GM12878 (cell line): ENCODE data around the gene TMEM214. TPM values are rescaled to one million over a fixed set of nuclear protein-coding genes. Genes with fewer than 3 reads are reported as not detected.

ENCODE experiments used
- BCL3 ChIP-seq: IDR thresholded peaks from 2 replicates; pipeline ENCODE4 v1.6.1; 2011; ENCODE audit warnings: borderline replicate concordance, low read depth, mild to moderate bottlenecking, moderate library complexity, low read length; ENCODE audit not compliant: insufficient read depth, poor library complexity, severe bottlenecking
- BMI1 ChIP-seq: fragments of 450-650 bp; IDR thresholded peaks from 2 replicates; pipeline ENCODE4 v1.6.1; 2016; ENCODE audit warnings: mild to moderate bottlenecking, moderate library complexity, borderline replicate concordance
- CBFB ChIP-seq: IDR thresholded peaks from 2 replicates; pipeline ENCODE4 v1.6.1; 2016; ENCODE audit warnings: antibody characterized with exemption, low read depth
- CHD1 ChIP-seq: IDR thresholded peaks from 2 replicates; pipeline ENCODE4 v1.6.1; 2012; ENCODE audit warnings: low read depth, low read length, improper control_type of control experiment
- ELK1 ChIP-seq: IDR thresholded peaks from 2 replicates; pipeline ENCODE4 v1.6.1; 2012; ENCODE audit warnings: low read depth, low read length, improper control_type of control experiment
- EP300 ChIP-seq, 2 experiments: fragments of 150-350 bp in 1 of 2; IDR thresholded peaks; 2 replicates each; pipeline ENCODE4 v1.6.1; 2011 to 2012; ENCODE audit warnings: low read depth in 2 of 2, low read length in 2 of 2, borderline replicate concordance in 1 of 2, improper control_type of control experiment in 1 of 2, inconsistent platforms in 1 of 2; ENCODE audit not compliant: control insufficient read depth in 1 of 2
- EZH2 ChIP-seq: IDR thresholded peaks from 2 replicates; pipeline ENCODE4 v1.6.1; 2012; ENCODE audit warnings: low read depth, mild to moderate bottlenecking, control low read depth, inconsistent platforms, low read length, borderline replicate concordance; ENCODE audit not compliant: control insufficient read depth
- FOXK2 ChIP-seq: fragments of 450-650 bp; IDR thresholded peaks from 2 replicates; pipeline ENCODE4 v1.6.1; 2017; ENCODE audit warnings: mild to moderate bottlenecking, moderate library complexity
- HCFC1 ChIP-seq: fragments of 150-350 bp; IDR thresholded peaks from 2 replicates; pipeline ENCODE4 v1.6.1; 2014; ENCODE audit warnings: low read length
- IKZF2 ChIP-seq, 2 experiments: fragments of 450-650 bp; IDR thresholded peaks; 2 replicates each; pipeline ENCODE4 v1.6.1; 2017; ENCODE audit warnings: mild to moderate bottlenecking in 2 of 2, moderate library complexity in 2 of 2
- MYB ChIP-seq: fragments of 150-350 bp; IDR thresholded peaks from 2 replicates; pipeline ENCODE4 v1.6.1; 2014; ENCODE audit warnings: mild to moderate bottlenecking, low read depth, low read length, borderline replicate concordance
- MYC ChIP-seq: IDR thresholded peaks from 2 replicates; pipeline ENCODE4 v1.6.1; 2011; ENCODE audit warnings: mild to moderate bottlenecking, low read length, moderate library complexity, inconsistent platforms; ENCODE audit not compliant: insufficient read depth, insufficient replicate concordance, insufficient read length, severe bottlenecking
- NRF1 ChIP-seq: conservative IDR thresholded peaks from 2 replicates; pipeline ENCODE4 v1.6.1; 2011; ENCODE audit warnings: mild to moderate bottlenecking, low read depth, low read length, improper control_type of control experiment
- PBX3 ChIP-seq: IDR thresholded peaks from 2 replicates; pipeline ENCODE4 v1.6.1; 2011; ENCODE audit warnings: mild to moderate bottlenecking, low read depth, low read length, moderate library complexity; ENCODE audit not compliant: insufficient replicate concordance
- PKNOX1 ChIP-seq: fragments of 450-650 bp; IDR thresholded peaks from 2 replicates; pipeline ENCODE4 v1.6.1; 2016; ENCODE audit warnings: mild to moderate bottlenecking
- PML ChIP-seq: IDR thresholded peaks from 2 replicates; pipeline ENCODE4 v1.6.1; 2012; ENCODE audit warnings: low read length, inconsistent platforms
- SIN3A ChIP-seq: IDR thresholded peaks from 2 replicates; pipeline ENCODE4 v1.6.1; 2012; ENCODE audit warnings: low read depth, low read length, improper control_type of control experiment
- SMAD5 ChIP-seq: IDR thresholded peaks from 2 replicates; pipeline ENCODE4 v1.6.1; 2016; ENCODE audit warnings: antibody characterized with exemption, low read depth
- SMARCA5 ChIP-seq: fragments of 450-650 bp; IDR thresholded peaks from 2 replicates; pipeline ENCODE4 v1.6.1; 2017; ENCODE audit warnings: mild to moderate bottlenecking
- SMC3 ChIP-seq: IDR thresholded peaks from 2 replicates; pipeline ENCODE4 v1.6.1; 2011; ENCODE audit warnings: low read length, improper control_type of control experiment, borderline replicate concordance
- SPI1 ChIP-seq: IDR thresholded peaks from 2 replicates; pipeline ENCODE4 v1.6.1; 2011; ENCODE audit warnings: low read depth, mild to moderate bottlenecking, low read length, moderate library complexity, borderline replicate concordance; ENCODE audit not compliant: insufficient read depth
- STAT1 ChIP-seq: fragments of 450-650 bp; conservative IDR thresholded peaks from 2 replicates; pipeline ENCODE4 v1.6.1; 2014; ENCODE audit warnings: antibody characterized with exemption, mild to moderate bottlenecking
- SUZ12 ChIP-seq: fragments of 200-600 bp; sonication (generic); IDR thresholded peaks from one replicate; pipeline ENCODE4 v1.6.1; 2018; ENCODE audit warnings: antibody characterized with exemption, mild to moderate bottlenecking; ENCODE audit not compliant: unreplicated experiment
- ZBED1 ChIP-seq: IDR thresholded peaks from 2 replicates; pipeline ENCODE4 v1.6.1; 2016; ENCODE audit warnings: borderline replicate concordance
- polyA plus RNA-seq, 11 experiments: library from polyadenylated mRNA; depleted of rRNA in 4 of 11; unstranded in 6 of 11; stranded (reverse) in 5 of 11; fragments of >200 nt; fragmentation: Nextera tagmentation in 4 of 11; fragmentation: Illumina TruSeq in 1 of 11; extraction: Ambion mirVana in 4 of 11; extraction: Trizol in 1 of 11; gene quantifications; 1 replicate in 1 of 11; 2 replicates in 10 of 11; pipeline versions ENCODE4 v1.2.1 to v1.2.3, GENCODE V29; 2011 to 2016; ENCODE audit warnings: inconsistent platforms in 2 of 11, missing spikeins in 2 of 11, low read depth in 1 of 11
- total RNA-seq, 4 experiments: library from RNA; depleted of rRNA in 3 of 4; stranded (reverse); fragments of >200 nt in 3 of 4; fragmentation: Illumina TruSeq in 1 of 4; extraction: Trizol in 1 of 4; gene quantifications; 2 replicates each; pipeline versions ENCODE4 v1.2.1 to v1.2.3, GENCODE V29; 2013 to 2021

TMEM214 gene
- total and polyA plus RNA-seq, 10 of the 15 experiments (the other 5 are each of a cell fraction or from before 2014, with no cell fraction given) = 10.4 to 79.2 (median 45.0) TPM

GRCh38 chr2:27032495-27033252 is at the start of gene TMEM214 (continued):
- TF ChIP-seq SMC3 (no peak), EP300 (IDR thresholded peaks at IDR 0.05; ENCODE audit: borderline replicate concordance in 1 of 2, control insufficient read depth in 1 of 2, low read depth in 2 of 2, low read length in 2 of 2) (no peak), MYB (no peak), SIN3A (no peak; the same call in 1 of the 2 replicates), SMARCA5 (no peak), SPI1 (no peak), MYC (no peak), CHD1 (peak; percentile 86; the same call in 1 of the 2 replicates), STAT1 (0 out of 2 replicates have a peak, but pooled peaks have one; percentile 6), BMI1 (no peak), EZH2 (no peak), PKNOX1 (peak; percentile 85), NRF1 (peak; percentile 33; the same call in 1 of the 2 replicates), FOXK2 (no peak), IKZF2 (IDR thresholded peaks at IDR 0.05) (0 out of 4 replicates have a peak, but pooled peaks of 1 of the 2 experiments have one; percentile 9), ELK1 (0 out of 2 replicates have a peak, but pooled peaks have one; percentile 14), SUZ12 (no peak), PBX3 (no peak), ZBED1 (no peak), BCL3 (no peak), CBFB (no peak), PML (no peak), SMAD5 (no peak), HCFC1 (peak; percentile 89)
